Ovary (tissue), 9 donors: Measurements from ENCODE around the gene POLE4. TPM values are rescaled to one million over a fixed set of nuclear protein-coding genes. Genes with fewer than 3 reads are reported as not detected.

Experiments used
- DNase-seq, 5 donors: peaks; one replicate each; pipeline ENCODE4 v3.0.0-alpha.2; 2019 to 2020
- H3K27ac ChIP-seq, 2 donors: fragments of 200-600 bp; one replicate each; pipeline versions ENCODE4 v1.5.1 to v1.8.0; 2019 to 2022
- H3K27me3 ChIP-seq: fragments of 200-600 bp; one replicate; pipeline ENCODE4 v1.8.0; 2022
- H3K36me3 ChIP-seq: fragments of 200-600 bp; sonication (generic); one replicate; pipeline ENCODE4 v1.5.1; 2019
- H3K4me1 ChIP-seq: one replicate; pipeline ENCODE4 v1.8.1; 2013; ENCODE audit warnings: mild to moderate bottlenecking, moderate library complexity; ENCODE audit not compliant: insufficient read depth
- H3K4me3 ChIP-seq: fragments of 200-600 bp; sonication (generic); one replicate; pipeline ENCODE4 v1.5.1; 2017
- H3K9me3 ChIP-seq, 2 donors: fragments of 200-600 bp in 1 of 2; sonication (generic) in 1 of 2; one replicate each; pipeline versions ENCODE4 v1.5.1 to v1.8.1; 2013 to 2019; ENCODE audit warnings: mild to moderate bottlenecking in 1 of 2, moderate library complexity in 1 of 2
- CTCF ChIP-seq, 3 donors: fragments of 450-650 bp in 2 of 3; fragments of 200-600 bp in 1 of 3; IDR thresholded peaks; one replicate each; pipeline versions ENCODE4 v1.5.1 to v1.8.0; 2016 to 2022; ENCODE audit warnings: antibody characterized with exemption in 3 of 3, mild to moderate bottlenecking in 1 of 3
- EP300 ChIP-seq: sonication (generic); formaldehyde crosslinking; IDR thresholded peaks from one replicate; pipeline ENCODE4 v1.6.1; 2017; ENCODE audit warnings: antibody characterized with exemption
- POLR2A ChIP-seq: fragments of 450-650 bp; IDR thresholded peaks from one replicate; pipeline ENCODE4 v1.6.1; 2017; ENCODE audit warnings: antibody characterized with exemption, mild to moderate bottlenecking, moderate library complexity
- WGBS, 3 donors: extraction: QIAGEN DNeasy Blood & Tissue Kit in 1 of 3; methylation state at CpG; one replicate each; pipeline versions ENCODE4 v1.1.5 to v1.1.7; 2013 to 2017; 5-methylcytosine and 5-hydroxymethylcytosine counted together
- intact Hi-C, 4 donors: fragments of 100-400 bp; cut with DNase I; formaldehyde crosslinking; loops; one replicate each; pipeline versions ENCODE4 v1.11.0 to v1.15.1; 2022 to 2023
- polyA plus RNA-seq, 2 donors: library from polyadenylated mRNA; stranded (reverse); fragments of 200-250 nt in 1 of 2; fragments of 350-450 nt in 1 of 2; fragmentation: Illumina TruSeq in 1 of 2; extraction: RNeasy Lipid Tissue Mini Kit (QIAGEN cat#74804) in 1 of 2; gene quantifications; one replicate each; pipeline ENCODE4 v1.2.3, GENCODE V29; 2013 to 2014
- total RNA-seq, 7 donors: library from RNA; depleted of rRNA in 2 of 7; stranded (reverse); fragments of >200 nt in 2 of 7; fragmentation: NEBNext Ultra II Directional in 3 of 7; extraction: Animal tissue kit (Norgen Biotek cat#: 25700) in 3 of 7; gene quantifications; one replicate each; pipeline versions ENCODE4 v1.1.0 to v1.2.4, GENCODE V29; 2016 to 2023
- donor health status: DM: no; HTN: no; CAD: no; lungs with moderate emphysema.
- donor health status: DM: no; HTN: no; CAD: no.
- donor health status: Bipolar disorder and iron deficiency.
- donor health status: DM: yes; HTN: yes; CAD: no.
- donor health status: DM: no; HTN: no; CAD: no.
- donor health status: DM: yes; HTN: yes; CAD: no.

The POLE4 gene
- total and polyA plus RNA-seq, 9 donors, result 30.3 to 77.1 (median 47.5) TPM

- Histone ChIP-seq H3K27ac (no peak overlapping the region), H3K4me3 (no peak overlapping the region), H3K27me3 (no peaks in the 10 kb centered on the region), H3K36me3 (no peaks in the 10 kb centered on the region), H3K9me3 (peaks cover 0 to 4% of the 10 kb centered on the region in 2 donors), H3K4me1 (no peaks in the 10 kb centered on the region)
- no peak for TF ChIP-seq EP300
- no peak for TF ChIP-seq CTCF (IDR thresholded peaks at IDR 0.05)
- no peak for TF ChIP-seq POLR2A
- intact Hi-C loops, result no loop called here
- 69 to 85% (median 84%) methylated on average over 4 of the region's 4 CpGs for WGBS, 3 donors
- no peak for DNase-seq
These were observed 9.7 kb upstream of the POLE4 start for GRCh38 chr2:74948779-74949178.

- H3K9me3 ChIP-seq, result peaks cover 0 to 4% of the 10 kb centered on the region in 2 donors
- 75 to 81% (median 77%) methylated on average over 1 of the region's 1 CpG for WGBS, 3 donors
- no peaks in the 10 kb centered on the region for H3K27me3 ChIP-seq
- TF ChIP-seq CTCF (IDR thresholded peaks at IDR 0.05), result no peak
- TF ChIP-seq POLR2A, result no peak
- no peak for TF ChIP-seq EP300
- no peak overlapping the region for H3K27ac ChIP-seq
- no peaks in the 10 kb centered on the region for H3K36me3 ChIP-seq
- intact Hi-C loops, result no loop called here
- DNase-seq, result no peak
- no peak overlapping the region for H3K4me3 ChIP-seq
- H3K4me1 ChIP-seq, result no peaks in the 10 kb centered on the region
These were observed 7.2 kb upstream of the POLE4 start for GRCh38 chr2:74951211-74951754.

- DNase-seq, result no peak
- WGBS, 3 donors, result 91 to 93% (median 92%) methylated on average over 8 of the region's 8 CpGs
- intact Hi-C loops, result no loop called here
- Histone ChIP-seq H3K4me1 (no peaks in the 10 kb centered on the region), H3K27ac (no peak overlapping the region), H3K4me3 (no peak overlapping the region), H3K36me3 (no peaks in the 10 kb centered on the region), H3K9me3 (peaks cover 0 to 4% of the 10 kb centered on the region in 2 donors), H3K27me3 (no peaks in the 10 kb centered on the region)
- TF ChIP-seq CTCF (IDR thresholded peaks at IDR 0.05) (no peak), POLR2A (no peak), EP300 (no peak)
These were observed 5.9 kb upstream of the POLE4 start for GRCh38 chr2:74952575-74952974.

GRCh38 chr2:74953796-74954499 is 4.5 kb upstream of the POLE4 start:
- Histone ChIP-seq H3K4me3 (no peak overlapping the region), H3K27ac (no peak overlapping the region), H3K9me3 (peaks cover 0 to 4% of the 10 kb centered on the region in 2 donors), H3K36me3 (no peaks in the 10 kb centered on the region), H3K27me3 (no peaks in the 10 kb centered on the region), H3K4me1 (no peaks in the 10 kb centered on the region)
- no peak for TF ChIP-seq CTCF (IDR thresholded peaks at IDR 0.05)
- no peak for TF ChIP-seq POLR2A
- TF ChIP-seq EP300, result no peak
- intact Hi-C loops, result no loop called here
- no peak for DNase-seq
- 83 to 92% (median 89%) methylated on average over 10 of the region's 10 CpGs for WGBS, 3 donors
